Fibroblast of lung (primary cell): ENCODE data around the gene TLCD1. TPM values are rescaled to one million over a fixed set of nuclear protein-coding genes. Genes with fewer than 3 reads are reported as not detected.

ENCODE experiments used
- DNase-seq, 2 donors: peaks; one replicate each; pipeline versions ENCODE4 v3.0.0 to v3.0.0-alpha.2; 2010; ENCODE audit warnings: low read depth in 2 of 2
- H2AFZ ChIP-seq: 2 replicates; pipeline ENCODE4 v1.5.1; 2012; ENCODE audit warnings: low read length, control low read depth, inconsistent platforms
- H3K27ac ChIP-seq: 2 replicates; pipeline ENCODE4 v1.5.1; 2011; ENCODE audit warnings: low read length, control low read depth; ENCODE audit not compliant: insufficient read depth
- H3K27me3 ChIP-seq: 2 replicates; pipeline ENCODE4 v1.5.1; 2011; ENCODE audit warnings: mild to moderate bottlenecking, low read length; ENCODE audit not compliant: control insufficient read depth, insufficient read depth
- H3K36me3 ChIP-seq: 2 replicates; pipeline ENCODE4 v1.5.1; 2011; ENCODE audit warnings: low read length; ENCODE audit not compliant: control insufficient read depth, insufficient read depth
- H3K4me1 ChIP-seq: 2 replicates; pipeline ENCODE4 v1.5.1; 2011; ENCODE audit warnings: low read length; ENCODE audit not compliant: control insufficient read depth, insufficient read depth; ENCODE audit errors: extremely low read depth
- H3K4me2 ChIP-seq: 2 replicates; pipeline ENCODE4 v1.5.1; 2011; ENCODE audit warnings: low read length, control low read depth; ENCODE audit not compliant: insufficient read depth; ENCODE audit errors: extremely low read depth
- H3K4me3 ChIP-seq, 4 experiments: fragments of 200-600 bp in 1 of 4; sonication (generic) in 1 of 4; replicated peaks in 1 of 4; 2 replicates each; pipeline ENCODE4 v1.5.1; 2011 to 2016; ENCODE audit warnings: low read length in 4 of 4, low read depth in 3 of 4, mild to moderate bottlenecking in 3 of 4, control low read depth in 2 of 4, inconsistent platforms in 1 of 4, mixed read lengths in 1 of 4; ENCODE audit not compliant: insufficient read depth in 1 of 4; ENCODE audit errors: control extremely low read depth in 1 of 4
- H3K79me2 ChIP-seq: 2 replicates; pipeline ENCODE4 v1.5.1; 2012; ENCODE audit warnings: mild to moderate bottlenecking, low read length, inconsistent platforms; ENCODE audit not compliant: control insufficient read depth, insufficient read depth
- H3K9ac ChIP-seq: 2 replicates; pipeline ENCODE4 v1.5.1; 2011; ENCODE audit warnings: mild to moderate bottlenecking, low read length, control low read depth; ENCODE audit not compliant: insufficient read depth
- H3K9me3 ChIP-seq: 2 replicates; pipeline ENCODE4 v1.5.1; 2012; ENCODE audit warnings: low read depth, low read length; ENCODE audit not compliant: control insufficient read depth, insufficient read depth
- H4K20me1 ChIP-seq: 2 replicates; pipeline ENCODE4 v1.5.1; 2011; ENCODE audit warnings: low read length; ENCODE audit not compliant: control insufficient read depth, insufficient read depth; ENCODE audit errors: extremely low read depth
- CTCF ChIP-seq, 2 donors: IDR thresholded peaks in 1 of 2; conservative IDR thresholded peaks in 1 of 2; 1 replicate in 1 of 2; 2 replicates in 1 of 2; pipeline ENCODE4 v1.5.1; 2011 to 2012; ENCODE audit warnings: low read length in 2 of 2, control low read depth in 1 of 2, inconsistent platforms in 1 of 2, low read depth in 1 of 2, mild to moderate bottlenecking in 1 of 2
- EZH2 ChIP-seq: IDR thresholded peaks from 2 replicates; pipeline ENCODE4 v1.5.1; 2012; ENCODE audit warnings: low read length, control low read depth, mild to moderate bottlenecking; ENCODE audit errors: missing control alignments
- polyA plus RNA-seq, 2 donors: library from polyadenylated mRNA; depleted of rRNA in 1 of 2; stranded (reverse) in 1 of 2; unstranded in 1 of 2; fragments of >200 nt; gene quantifications; 2 replicates each; pipeline ENCODE4 v1.2.1, GENCODE V29; 2011 to 2012; ENCODE audit warnings: missing spikeins in 1 of 2
- total RNA-seq: library from RNA; depleted of rRNA; stranded (reverse); fragments of >200 nt; gene quantifications from 2 replicates; pipeline ENCODE4 v1.2.1, GENCODE V29; 2014

Gene TLCD1
- total and polyA plus RNA-seq, 2 donors (not counting 1 experiment from before 2014, with no cell fraction given): 6.6 to 10.8 TPM

DNA sequence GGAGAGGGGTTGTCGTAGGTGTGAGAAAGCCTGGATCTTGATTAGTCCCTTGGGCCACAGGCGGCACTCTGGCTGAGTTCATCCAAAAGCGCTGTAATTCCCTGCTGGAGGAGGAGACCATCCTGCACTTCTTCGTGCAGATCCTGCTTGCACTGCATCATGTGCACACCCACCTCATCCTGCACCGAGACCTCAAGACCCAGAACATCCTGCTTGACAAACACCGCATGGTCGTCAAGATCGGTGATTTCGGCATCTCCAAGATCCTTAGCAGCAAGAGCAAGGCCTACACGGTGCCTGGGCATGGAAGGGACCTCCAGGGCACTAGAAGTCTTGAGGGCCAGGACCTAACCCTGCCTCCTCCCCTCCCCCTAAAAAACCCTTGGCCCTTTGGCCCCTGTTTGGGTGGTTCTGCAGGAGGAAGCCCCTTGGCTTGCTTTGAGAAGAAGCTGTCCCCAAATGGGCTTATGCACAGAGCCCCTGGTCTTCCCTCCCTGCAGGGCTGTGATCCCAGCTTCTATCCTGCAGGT lies 8.7 kb upstream of the TLCD1 start:
- Histone ChIP-seq H3K36me3 (no peaks in the 10 kb centered on the region), H4K20me1 (no peaks in the 10 kb centered on the region), H2AFZ (no peak overlapping the region), H3K9me3 (no peaks in the 10 kb centered on the region), H3K9ac (no peak overlapping the region), H3K4me1 (no peaks in the 10 kb centered on the region), H3K4me3 (no peak overlapping the region), H3K27ac (no peak overlapping the region), H3K27me3 (no peaks in the 10 kb centered on the region), H3K4me2 (no peak overlapping the region), H3K79me2 (no peaks in the 10 kb centered on the region)
- DNase-seq: no peak
- TF ChIP-seq CTCF (conservative IDR thresholded peaks at IDR 0.05 in 1 of 2, IDR thresholded peaks at IDR 0.05 in 1 of 2; ENCODE audit: low read depth in 1 of 2, low read length in 2 of 2) (no peak), EZH2 (no peak)

- Histone ChIP-seq H3K4me3 (no peak overlapping the region), H4K20me1 (no peaks in the 10 kb centered on the region), H3K9ac (no peak overlapping the region), H2AFZ (no peak overlapping the region), H3K27ac (no peak overlapping the region), H3K36me3 (no peaks in the 10 kb centered on the region), H3K9me3 (no peaks in the 10 kb centered on the region), H3K4me1 (no peaks in the 10 kb centered on the region), H3K4me2 (no peak overlapping the region), H3K27me3 (no peaks in the 10 kb centered on the region), H3K79me2 (no peaks in the 10 kb centered on the region)
- no peak for DNase-seq
- TF ChIP-seq CTCF (conservative IDR thresholded peaks at IDR 0.05 in 1 of 2, IDR thresholded peaks at IDR 0.05 in 1 of 2; ENCODE audit: low read depth in 1 of 2, low read length in 2 of 2) (no peak), EZH2 (no peak)
Measured at GRCh38 chr17:28733346-28733745, 7.3 kb upstream of the TLCD1 start.

DNA sequence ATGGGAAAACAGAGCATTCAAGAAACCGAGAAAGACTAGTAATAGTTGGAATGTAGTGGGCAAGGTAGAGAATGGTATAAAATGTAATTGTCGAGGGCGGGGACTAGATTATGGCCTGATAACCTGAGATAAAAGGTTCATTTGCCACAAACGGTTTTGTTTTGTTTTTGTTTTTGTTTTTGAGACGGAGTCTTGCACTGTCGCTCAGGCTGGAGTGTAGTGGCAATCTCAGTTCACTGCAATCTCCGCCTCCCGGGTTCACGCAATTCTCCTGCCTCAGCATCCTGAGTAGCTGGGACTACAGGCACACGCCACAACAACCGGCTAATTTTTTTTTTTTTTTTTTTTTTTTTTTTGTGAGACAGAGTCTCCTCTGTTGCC lies 3.9 kb upstream of the TLCD1 start:
- TF ChIP-seq CTCF (conservative IDR thresholded peaks at IDR 0.05 in 1 of 2, IDR thresholded peaks at IDR 0.05 in 1 of 2; ENCODE audit: low read depth in 1 of 2, low read length in 2 of 2) (no peak), EZH2 (no peak)
- Histone ChIP-seq H3K4me3 (no peak overlapping the region), H3K79me2 (no peaks in the 10 kb centered on the region), H3K27ac (no peak overlapping the region), H3K27me3 (no peaks in the 10 kb centered on the region), H3K4me2 (no peak overlapping the region), H4K20me1 (no peaks in the 10 kb centered on the region), H2AFZ (no peak overlapping the region), H3K36me3 (no peaks in the 10 kb centered on the region), H3K9me3 (no peaks in the 10 kb centered on the region), H3K4me1 (peaks cover 14% of the 10 kb centered on the region), H3K9ac (no peak overlapping the region)
- DNase-seq: no peak
